K562 (cell line): ENCODE results near the gene BNIP5. TPM values are rescaled to one million over a fixed set of nuclear protein-coding genes. Genes with fewer than 3 reads are reported as not detected.

Source experiments
- ATAC-seq: fragments of 200-7000 bp; cut with Tn5 transposase; 3 replicates; pipeline ENCODE4 v1.9.1; 2020; ENCODE audit warnings: moderate library complexity
- BruUV-seq: library from RNA; stranded (reverse); fragments of 400-500 nt; replicated peaks from 2 replicates; lab custom pipeline; 2021; lab: Mats Ljungman, UMichigan
- CTCF ChIA-PET: fragments of 300-600 bp; formaldehyde crosslinking; extraction: SDS; loops from one replicate; lab custom pipeline; 2021; ENCODE audit warnings: low intra/inter-chr PET ratio; lab: Yijun Ruan, JAX
- POLR2A ChIA-PET: fragments of 300-600, 350-650 bp; sonication (Branson Sonifier 250); formaldehyde crosslinking; extraction: SDS; loops from one replicate; lab custom pipeline; 2021; ENCODE audit warnings: antibody characterized with exemption, inconsistent platforms; lab: Yijun Ruan, JAX
- DNase-seq, 4 experiments: peaks; one replicate each; pipeline versions ENCODE4 v3.0.0 to v3.0.0-alpha.2; 2011 to 2018; ENCODE audit warnings: low spot score in 3 of 4, mixed read lengths in 3 of 4; ENCODE audit errors: extremely low read depth in 1 of 4
- FAIRE-seq: peaks from 2 replicates; lab custom pipeline; 2011; peaks lifted over from hg19 to GRCh38; lab: Jason Lieb, UNC
- H2AFZ ChIP-seq: 2 replicates; pipeline ENCODE4 v1.6.0; 2011; ENCODE audit warnings: low read depth, low read length, control low read depth, inconsistent platforms
- H3K27ac ChIP-seq: fragments of 200-600 bp; 3 replicates; pipeline ENCODE4 v1.8.0; 2011; ENCODE audit warnings: low read depth, mild to moderate bottlenecking, control low read depth, inconsistent platforms, low read length, moderate library complexity, mixed read lengths; ENCODE audit errors: extremely low read depth
- H3K27me3 ChIP-seq, 2 experiments: fragments of 300-600 bp in 1 of 2; 2 replicates in 1 of 2; 3 replicates in 1 of 2; pipeline versions ENCODE4 v1.6.0 to v1.8.0; 2011; ENCODE audit warnings: inconsistent platforms in 2 of 2, low read length in 2 of 2, mild to moderate bottlenecking in 1 of 2, mixed read lengths in 1 of 2, moderate library complexity in 1 of 2; ENCODE audit not compliant: control insufficient read depth in 2 of 2, insufficient read depth in 2 of 2
- H3K36me3 ChIP-seq: fragments of 300-600 bp; 3 replicates; pipeline ENCODE4 v1.8.0; 2011; ENCODE audit warnings: mild to moderate bottlenecking, low read length, inconsistent platforms; ENCODE audit not compliant: control insufficient read depth, insufficient read depth
- H3K4me1 ChIP-seq, 2 experiments: fragments of 200-600 bp in 1 of 2; replicated peaks in 1 of 2; 2 replicates in 1 of 2; 3 replicates in 1 of 2; pipeline versions ENCODE4 v1.5.1 to v1.8.0; 2011; ENCODE audit warnings: inconsistent platforms in 2 of 2, low read length in 2 of 2, mild to moderate bottlenecking in 1 of 2, mixed read lengths in 1 of 2, moderate library complexity in 1 of 2; ENCODE audit not compliant: control insufficient read depth in 2 of 2, insufficient read depth in 2 of 2
- H3K4me2 ChIP-seq: 2 replicates; pipeline ENCODE4 v1.6.1; 2011; ENCODE audit warnings: low read length, control low read depth, inconsistent platforms, mixed read lengths; ENCODE audit not compliant: insufficient read depth
- H3K4me3 ChIP-seq: fragments of 200-600 bp; sonication (generic), shearing (Covaris generic); 2 replicates; pipeline ENCODE4 v1.5.1; 2016; ENCODE audit warnings: control low read depth, inconsistent platforms
- H3K79me2 ChIP-seq: fragments of 200-600 bp; 3 replicates; pipeline ENCODE4 v1.8.0; 2011; ENCODE audit warnings: low read length, inconsistent platforms; ENCODE audit not compliant: control insufficient read depth, insufficient read depth
- H3K9ac ChIP-seq, 2 experiments: 2 replicates each; pipeline versions ENCODE4 v1.6.0 to v1.6.1; 2011; ENCODE audit warnings: low read depth in 2 of 2, low read length in 2 of 2, control low read depth in 1 of 2, inconsistent platforms in 1 of 2, mild to moderate bottlenecking in 1 of 2, mixed read lengths in 1 of 2; ENCODE audit not compliant: insufficient read depth in 1 of 2
- H3K9me1 ChIP-seq: one replicate; pipeline ENCODE4 v1.6.0; 2011; ENCODE audit warnings: inconsistent platforms, mild to moderate bottlenecking, low read length, moderate library complexity; ENCODE audit not compliant: control insufficient read depth, insufficient read depth
- H3K9me3 ChIP-seq: replicated peaks from 2 replicates; pipeline ENCODE4 v1.5.1; 2011; ENCODE audit warnings: low read depth, low read length, inconsistent platforms; ENCODE audit not compliant: control insufficient read depth, insufficient read depth
- H4K20me1 ChIP-seq: replicated peaks from 2 replicates; pipeline ENCODE4 v1.6.1; 2011; ENCODE audit warnings: low read length, inconsistent platforms, mixed read lengths; ENCODE audit not compliant: control insufficient read depth, insufficient read depth
- ARHGAP35 ChIP-seq: fragments of 450-650 bp; IDR thresholded peaks from 2 replicates; pipeline ENCODE4 v1.6.1; 2018; ENCODE audit not compliant: partially characterized antibody
- ARID1B ChIP-seq: fragments of 450-650 bp; IDR thresholded peaks from 2 replicates; pipeline ENCODE4 v1.6.1; 2016; ENCODE audit warnings: antibody characterized with exemption, mild to moderate bottlenecking, inconsistent platforms
- ASH1L ChIP-seq: fragments of 450-650 bp; IDR thresholded peaks from 2 replicates; pipeline ENCODE4 v1.6.1; 2018; ENCODE audit warnings: borderline replicate concordance, mild to moderate bottlenecking, low read depth; ENCODE audit not compliant: partially characterized antibody
- CEBPZ ChIP-seq: fragments of 150-350 bp; IDR thresholded peaks from 2 replicates; pipeline ENCODE4 v1.6.1; 2014; ENCODE audit warnings: low read depth, mild to moderate bottlenecking, low read length, borderline replicate concordance
- CTCF ChIP-seq, 3 experiments: IDR thresholded peaks in 2 of 3; conservative IDR thresholded peaks in 1 of 3; 2 replicates each; pipeline ENCODE4 v1.5.1; 2011 to 2012; ENCODE audit warnings: low read length in 3 of 3, mild to moderate bottlenecking in 3 of 3, control low read depth in 2 of 3, improper control_type of control experiment in 1 of 3, inconsistent platforms in 1 of 3, low read depth in 1 of 3, mixed read lengths in 1 of 3, moderate library complexity in 1 of 3; ENCODE audit not compliant: insufficient read depth in 2 of 3
- GATAD2A ChIP-seq: fragments of 450-650 bp; IDR thresholded peaks from 2 replicates; pipeline ENCODE4 v1.6.1; 2017
- MNT ChIP-seq, 2 experiments: fragments of 450-650 bp; conservative IDR thresholded peaks; 2 replicates each; pipeline ENCODE4 v1.6.1; 2017; ENCODE audit warnings: mild to moderate bottlenecking in 2 of 2, moderate library complexity in 2 of 2
- NFE2L1 ChIP-seq: fragments of 450-650 bp; IDR thresholded peaks from 2 replicates; pipeline ENCODE4 v1.6.1; 2016; ENCODE audit warnings: missing genetic modification characterization, low read depth, mild to moderate bottlenecking, missing compliant biosample characterization, moderate library complexity, borderline replicate concordance
- SMARCE1 ChIP-seq: fragments of 450-650 bp; IDR thresholded peaks from 2 replicates; pipeline ENCODE4 v1.7.1; 2016; ENCODE audit warnings: mild to moderate bottlenecking
- TRIM25 ChIP-seq: fragments of 450-650 bp; IDR thresholded peaks from 2 replicates; pipeline ENCODE4 v1.7.0; 2016; ENCODE audit warnings: borderline replicate concordance
- ZNF79 ChIP-seq: fragments of 250-450 bp; sonication (Bioruptor Pico); IDR thresholded peaks from 2 replicates; pipeline ENCODE4 v1.4.0; 2020; ENCODE audit warnings: low read depth, mild to moderate bottlenecking, moderate library complexity
- WGBS: fragments of 100-300 bp; shearing (Covaris generic); methylation state at CpG from one replicate; pipeline ENCODE4 v1.1.6; 2016; ENCODE audit warnings: low coverage, mixed read lengths; ENCODE audit not compliant: insufficient coverage; ENCODE audit errors: missing lambda C conversion rate; 5-methylcytosine and 5-hydroxymethylcytosine counted together
- in situ Hi-C: fragments of 300-500 bp; cut with MboI; formaldehyde crosslinking; loops from 4 replicates; pipeline ENCODE4 v1.15.0; 2018; ENCODE audit warnings: inconsistent platforms, mixed read lengths
- intact Hi-C: fragments of 100-400 bp; cut with micrococcal nuclease; formaldehyde crosslinking; loops from 2 replicates; pipeline ENCODE4 v1.14.2; 2022
- polyA plus RNA-seq, 8 experiments: library from polyadenylated mRNA; depleted of rRNA in 4 of 8; stranded (reverse) in 5 of 8; unstranded in 3 of 8; fragments of >200 nt; fragmentation: Nextera tagmentation in 2 of 8; fragmentation: Illumina TruSeq in 1 of 8; extraction: Ambion mirVana in 2 of 8; extraction: Trizol in 1 of 8; gene quantifications; 2 replicates each; pipeline versions ENCODE4 v1.2.1 to v1.2.3, GENCODE V29; 2011 to 2014; ENCODE audit warnings: inconsistent platforms in 1 of 8, missing spikeins in 1 of 8
- total RNA-seq, 7 experiments: library from RNA; depleted of rRNA in 6 of 7; stranded (reverse); fragments of >200 nt in 6 of 7; fragmentation: Illumina TruSeq in 2 of 7; extraction: Trizol in 2 of 7; gene quantifications; 2 replicates each; pipeline versions ENCODE4 v1.2.1 to v1.2.3, GENCODE V29; 2011 to 2021; ENCODE audit warnings: low replicate concordance in 1 of 7

The BNIP5 gene
- total and polyA plus RNA-seq, 9 of the 15 experiments (the other 6 are each of a cell fraction or from before 2014, with no cell fraction given): not detected

GRCh38 chr6:36360241-36361054 is 23.8 kb upstream of the BNIP5 start:
- 11% methylated on average over 10 of the region's 10 CpGs for WGBS
- Histone ChIP-seq H3K27ac (no peak overlapping the region), H3K36me3 (no peaks in the 10 kb centered on the region), H2AFZ (peak overlapping the region; percentile 71), H3K27me3 (peaks cover 0 to 4% of the 10 kb centered on the region in 2 experiments; a peak in 2 of 5 replicates), H3K9me3 (no peaks in the 10 kb centered on the region), H3K79me2 (no peaks in the 10 kb centered on the region), H3K4me2 (peak overlapping the region; percentile 55; the same call in 1 of the 2 replicates), H3K9me1 (no peaks in the 10 kb centered on the region), H4K20me1 (no peaks in the 10 kb centered on the region), H3K4me3 (no peak overlapping the region), H3K4me1 (peaks cover 9 to 20% of the 10 kb centered on the region in 2 experiments; a peak in 4 of 5 replicates), H3K9ac (peak overlapping the region in 1 of 2 experiments; percentile 63; a peak in 1 of 4 replicates)
- POLR2A ChIA-PET: interaction anchor here (1.2 kb wide), 1 partner anchor 14 kb away, joined by 4 read pairs; no protein-coding TSS in a partner anchor
- CTCF ChIA-PET: interaction anchor here (0.5 to 5.9 kb wide), 8 partner anchors 16 to 334 kb away, joined by 3 to 45 read pairs (median 4); partner anchors contain the start of gene MAPK14
- intact Hi-C loops: loop anchor here (1.0 to 5.0 kb wide), 5 partner anchors 19 to 333 kb away; partner anchors contain the start of gene MAPK14
- in situ Hi-C loops: no loop called here
- DNase-seq: peak; percentile 85 to 89 (median 88)
- peak; percentile 96 for FAIRE-seq
- peak; percentile 96 for ATAC-seq
- no TSS peak for BruUV-seq
- TF ChIP-seq ZNF79 (CRISPR knock-in tag) (no peak), SMARCE1 (no peak), ARHGAP35 (no peak), CEBPZ (no peak), GATAD2A (no peak), ASH1L (no peak), CTCF (IDR thresholded peaks at IDR 0.05 in 2 of 3, conservative IDR thresholded peaks at IDR 0.05 in 1 of 3; ENCODE audit: insufficient read depth in 2 of 3, low read depth in 1 of 3, low read length in 3 of 3) (peak; percentile 94 to 97 (median 95)), MNT (conservative IDR thresholded peaks at IDR 0.05) (0 out of 4 replicates have a peak, but pooled peaks of 1 of the 2 experiments have one; percentile 16), NFE2L1 (tag) (no peak), TRIM25 (no peak), ARID1B (no peak)
